ENCODE measurements around the gene CDH4. TPM values are rescaled to one million over a fixed set of nuclear protein-coding genes. Genes with fewer than 3 reads are reported as not detected.

The CDH4 gene
- total and polyA plus RNA-seq, 2 of the 13 experiments (the other 11 are each of a cell fraction or from before 2014, with no cell fraction given), result not detected

DNA sequence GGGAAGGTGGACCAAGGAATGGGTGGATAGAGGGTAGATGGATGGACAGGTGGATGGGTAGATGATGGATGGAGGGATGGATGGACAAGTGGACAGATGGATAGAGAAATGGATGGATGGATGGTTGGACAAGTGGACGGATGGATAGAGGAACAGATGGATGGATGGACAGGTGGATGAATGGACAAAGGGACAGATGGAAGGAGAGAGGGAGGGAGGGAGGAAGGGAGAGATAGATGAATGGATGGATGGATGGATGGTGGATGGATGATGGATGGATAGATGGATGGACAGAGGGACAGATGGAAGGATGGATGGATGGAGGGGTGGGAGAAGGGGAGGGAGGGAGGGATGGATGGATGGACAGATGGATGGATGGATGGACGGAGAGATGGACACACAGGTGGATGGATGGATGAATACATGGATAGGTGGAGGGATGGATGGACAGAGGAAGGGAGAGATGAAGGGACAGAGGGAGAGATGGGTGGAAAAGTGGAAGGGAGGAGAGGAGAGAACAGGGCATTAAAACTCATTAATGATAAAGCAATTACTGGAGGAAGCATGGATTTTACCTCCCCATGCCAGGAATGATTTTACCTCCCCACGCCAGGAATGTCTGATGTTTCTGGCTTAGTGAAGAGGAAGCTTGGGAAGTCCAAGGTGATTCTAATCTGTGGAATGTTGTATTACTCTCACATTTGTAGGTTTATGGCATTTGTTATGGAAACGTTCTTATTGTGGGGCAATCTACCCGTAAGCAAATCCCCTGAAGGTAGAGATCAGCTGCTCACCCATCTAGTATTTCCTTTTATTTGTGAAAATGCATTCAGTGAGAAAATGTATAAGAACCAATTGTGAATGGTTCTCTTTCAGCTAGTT, 430.3 kb downstream of the CDH4 start (continued):
- no peak for TF ChIP-seq NFAT5 (CRISPR knock-in tag; IDR thresholded peaks at IDR 0.05)
- TF ChIP-seq ZNF441 (CRISPR knock-in tag; IDR thresholded peaks at IDR 0.05; ENCODE audit: borderline replicate concordance), result no peak
- no peak for TF ChIP-seq ARNT (IDR thresholded peaks at IDR 0.05)
- no peak for TF ChIP-seq ZNF589 (CRISPR knock-in tag; conservative IDR thresholded peaks at IDR 0.05)
- no peak for TF ChIP-seq SIX4 (CRISPR knock-in tag; IDR thresholded peaks at IDR 0.05)
- TF ChIP-seq, protein P1, sequence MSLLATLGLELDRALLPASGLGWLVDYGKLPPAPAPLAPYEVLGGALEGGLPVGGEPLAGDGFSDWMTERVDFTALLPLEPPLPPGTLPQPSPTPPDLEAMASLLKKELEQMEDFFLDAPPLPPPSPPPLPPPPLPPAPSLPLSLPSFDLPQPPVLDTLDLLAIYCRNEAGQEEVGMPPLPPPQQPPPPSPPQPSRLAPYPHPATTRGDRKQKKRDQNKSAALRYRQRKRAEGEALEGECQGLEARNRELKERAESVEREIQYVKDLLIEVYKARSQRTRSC (CRISPR knock-in tag; IDR thresholded peaks at IDR 0.05; ENCODE audit: low read depth), result no peak
- TF ChIP-seq NR2F6 (IDR thresholded peaks at IDR 0.05), result no peak
- TF ChIP-seq NR2F6 (CRISPR knock-in tag; IDR thresholded peaks at IDR 0.05), result no peak
- peak; percentile 87; the same call in 1 of the 2 replicates for TF ChIP-seq IKZF1 (IDR thresholded peaks at IDR 0.05)
- TF ChIP-seq FOXA1 (IDR thresholded peaks at IDR 0.05), result peak; percentile 33; the same call in 1 of the 2 replicates
- no peak for TF ChIP-seq FOXA1 (CRISPR knock-in tag; IDR thresholded peaks at IDR 0.05)
- no peak for TF ChIP-seq MXI1 (IDR thresholded peaks at IDR 0.05; ENCODE audit: borderline replicate concordance, low read depth, low read length)
- TF ChIP-seq ATM (IDR thresholded peaks at IDR 0.05; ENCODE audit: borderline replicate concordance), result peak; percentile 58; the same call in 1 of the 2 replicates
- no peak for TF ChIP-seq EP300 (IDR thresholded peaks at IDR 0.05; ENCODE audit: low read depth in 2 of 2, low read length in 2 of 2)
- TF ChIP-seq EP300 (CRISPR knock-in tag; IDR thresholded peaks at IDR 0.05; ENCODE audit: borderline replicate concordance), result no peak
- TF ChIP-seq SNRNP70 (IDR thresholded peaks at IDR 0.05; ENCODE audit: low read depth, low read length), result no peak
- no peak for TF ChIP-seq SRSF1 (optimal IDR thresholded peaks at IDR 0.05; ENCODE audit: low read depth, low read length)
- no peak for TF ChIP-seq GATA4 (IDR thresholded peaks at IDR 0.05; ENCODE audit: borderline replicate concordance, low read depth)
- TF ChIP-seq PHB2 (IDR thresholded peaks at IDR 0.05; ENCODE audit: partially characterized antibody), result peak; percentile 88
- TF ChIP-seq ZNF10 (CRISPR knock-in tag; IDR thresholded peaks at IDR 0.05; ENCODE audit: borderline replicate concordance, low read depth), result no peak
- no peak for TF ChIP-seq SKI (IDR thresholded peaks at IDR 0.05; ENCODE audit: partially characterized antibody)
- TF ChIP-seq ZSCAN20 (CRISPR knock-in tag; IDR thresholded peaks at IDR 0.05; ENCODE audit: borderline replicate concordance), result no peak
- TF ChIP-seq MAFK (conservative IDR thresholded peaks at IDR 0.05 in 1 of 2, IDR thresholded peaks at IDR 0.05 in 1 of 2; ENCODE audit: low read length in 2 of 2), result no peak
- no peak for TF ChIP-seq ZNF629 (CRISPR knock-in tag; conservative IDR thresholded peaks at IDR 0.05)
- no peak for TF ChIP-seq PITX1 (CRISPR knock-in tag; IDR thresholded peaks at IDR 0.05)
- TF ChIP-seq REL (CRISPR knock-in tag; conservative IDR thresholded peaks at IDR 0.05), result no peak
- TF ChIP-seq YY1 (IDR thresholded peaks at IDR 0.05; ENCODE audit: insufficient read depth, insufficient replicate concordance, low read depth, low read length), result no peak

Data from HepG2 (cell line).